GM12891 (cell line): ENCODE data around the gene TTC27.
A peak's percentile ranks its signal among the peaks of the same experiment; 100 is the strongest.
"Not testable (repeated sequence)": the region's sequence is repeated elsewhere in the genome, so short reads cannot be mapped to it uniquely, and the experiment has no call there.

ENCODE experiments used
- DNase-seq: peaks from one replicate; pipeline ENCODE4 v3.0.0; 2011; ENCODE audit warnings: low spot score; ENCODE audit not compliant: insufficient read length
- FAIRE-seq: peaks from 2 replicates; lab custom pipeline; 2011; peaks lifted over from hg19 to GRCh38; lab: Jason Lieb, UNC
- PAX5 ChIP-seq: IDR thresholded peaks from 2 replicates; pipeline ENCODE4 v1.6.1; 2011; ENCODE audit warnings: low read length, moderate library complexity, mild to moderate bottlenecking; ENCODE audit not compliant: insufficient read depth, severe bottlenecking
- POLR2A ChIP-seq: IDR thresholded peaks from 2 replicates; pipeline ENCODE4 v1.6.1; 2011; ENCODE audit warnings: low read depth, low read length, control low read depth
- POLR2AphosphoS5 ChIP-seq: IDR thresholded peaks from 2 replicates; pipeline ENCODE4 v1.6.1; 2011; ENCODE audit warnings: low read depth, low read length, control low read depth
- POU2F2 ChIP-seq: IDR thresholded peaks from 2 replicates; pipeline ENCODE4 v1.6.1; 2011; ENCODE audit warnings: low read depth, mild to moderate bottlenecking, control low read depth, low read length, moderate library complexity
- SPI1 ChIP-seq: IDR thresholded peaks from 2 replicates; pipeline ENCODE4 v1.6.1; 2011; ENCODE audit warnings: low read depth, low read length, control low read depth
- TAF1 ChIP-seq: IDR thresholded peaks from 2 replicates; pipeline ENCODE4 v1.6.1; 2011; ENCODE audit warnings: low read depth, low read length, control low read depth

Gene TTC27

GRCh38 chr2:32745191-32745590, 117.3 kb downstream of the TTC27 start:
- DNase-seq = no peak
- TF ChIP-seq POLR2A (no peak), TAF1 (no peak), SPI1 (no peak), PAX5 (no peak), POU2F2 (no peak)

GRCh38 chr2:32745675-32746074, 117.8 kb downstream of the TTC27 start:
- no peak for DNase-seq
- no peak for FAIRE-seq
- TF ChIP-seq POU2F2 (no peak), TAF1 (no peak), POLR2AphosphoS5 (no peak), POLR2A (no peak), SPI1 (no peak), PAX5 (no peak)

More at GRCh38 chr2:32745191-32745590, 117.3 kb downstream of the TTC27 start:
- FAIRE-seq = no peak

- FAIRE-seq = no peak
- TF ChIP-seq POLR2A (no peak), POU2F2 (no peak), PAX5 (no peak), POLR2AphosphoS5 (no peak), TAF1 (no peak), SPI1 (no peak)
Observed at GRCh38 chr2:32746669-32747068, 118.8 kb downstream of the TTC27 start.

GRCh38 chr2:32748158-32748557, 120.3 kb downstream of the TTC27 start:
- FAIRE-seq (peak; percentile 20), DNase-seq (no peak)
- TF ChIP-seq SPI1 = no peak
- TF ChIP-seq POLR2AphosphoS5 = no peak
- no peak for TF ChIP-seq POLR2A

More at GRCh38 chr2:32746669-32747068, 118.8 kb downstream of the TTC27 start:
- no peak for DNase-seq

GRCh38 chr2:32750880-32751279, 123.0 kb downstream of the TTC27 start:
- TF ChIP-seq PAX5 (no peak), POLR2A (no peak), TAF1 (no peak), POU2F2 (no peak), SPI1 (no peak), POLR2AphosphoS5 (no peak)
- no peak for DNase-seq
- FAIRE-seq = no peak

- DNase-seq (no peak), FAIRE-seq (no peak)
- TF ChIP-seq POU2F2 (no peak), POLR2AphosphoS5 (no peak), POLR2A (no peak), SPI1 (no peak), TAF1 (no peak)
Observed at GRCh38 chr2:32752205-32752604, 124.4 kb downstream of the TTC27 start.

- FAIRE-seq = no peak
Observed at GRCh38 chr2:32752952-32753351, 125.1 kb downstream of the TTC27 start.

GRCh38 chr2:32754676-32755075, 126.8 kb downstream of the TTC27 start:
- not testable (repeated sequence) for DNase-seq, FAIRE-seq

More at GRCh38 chr2:32752952-32753351, 125.1 kb downstream of the TTC27 start:
- TF ChIP-seq POLR2A (no peak), POU2F2 (no peak), POLR2AphosphoS5 (no peak), TAF1 (no peak), SPI1 (no peak), PAX5 (no peak)
- DNase-seq = no peak

GRCh38 chr2:32755666-32756065, 127.8 kb downstream of the TTC27 start:
- FAIRE-seq (peak; percentile 23), DNase-seq (no peak)
- TF ChIP-seq POU2F2 = no peak
- TF ChIP-seq SPI1 = no peak
- TF ChIP-seq TAF1 = no peak
- no peak for TF ChIP-seq POLR2A
- TF ChIP-seq POLR2AphosphoS5 = no peak
- TF ChIP-seq PAX5 = no peak

- DNase-seq = no peak
- no peak for TF ChIP-seq SPI1
- FAIRE-seq = no peak
Observed at GRCh38 chr2:32756074-32756727, 128.4 kb downstream of the TTC27 start.

- DNase-seq = no peak
- TF ChIP-seq POU2F2 (no peak), SPI1 (no peak), TAF1 (no peak), POLR2A (no peak), PAX5 (no peak), POLR2AphosphoS5 (no peak)
- no peak for FAIRE-seq
Observed at GRCh38 chr2:32758232-32758631, 130.4 kb downstream of the TTC27 start.
